GM19328 (cell line): ENCODE results near the gene NBL1.
"Not testable (repeated sequence)": the region's sequence is repeated elsewhere in the genome, so short reads cannot be mapped to it uniquely, and the experiment has no call there.

Experiments
- ATAC-seq: cut with Tn5 transposase; IDR thresholded peaks from one replicate; pipeline ENCODE4 v1.9.1; 2021; ENCODE audit warnings: mild to moderate bottlenecking, moderate library complexity; ENCODE audit not compliant: unreplicated experiment

The NBL1 gene

GRCh38 chr1:19621274-19621950 is 22.7 kb upstream of the NBL1 start:
- ATAC-seq: no peak

GRCh38 chr1:19622204-19622603 is 21.9 kb upstream of the NBL1 start:
- ATAC-seq: no peak

GRCh38 chr1:19623523-19623922 is 20.6 kb upstream of the NBL1 start:
- no peak for ATAC-seq

GRCh38 chr1:19625291-19625937 is 18.7 kb upstream of the NBL1 start:
- ATAC-seq: no peak

GRCh38 chr1:19628879-19629278 is 15.2 kb upstream of the NBL1 start:
- ATAC-seq: no peak

- ATAC-seq: no peak
Observed at GRCh38 chr1:19629357-19629756, 14.8 kb upstream of the NBL1 start.

- ATAC-seq: not testable (repeated sequence)
Observed at GRCh38 chr1:19630192-19630591, 13.9 kb upstream of the NBL1 start.

- ATAC-seq: no peak
Observed at GRCh38 chr1:19630720-19631395, 13.3 kb upstream of the NBL1 start.

- no peak for ATAC-seq
Observed at GRCh38 chr1:19632211-19632610, 11.9 kb upstream of the NBL1 start.

GRCh38 chr1:19633106-19633505 is 11.0 kb upstream of the NBL1 start:
- ATAC-seq: no peak

GRCh38 chr1:19635064-19635463 is 9.0 kb upstream of the NBL1 start:
- not testable (repeated sequence) for ATAC-seq

- no peak for ATAC-seq
Observed at GRCh38 chr1:19635646-19636045, 8.5 kb upstream of the NBL1 start.

- ATAC-seq: no peak
Observed at GRCh38 chr1:19636065-19636464, 8.0 kb upstream of the NBL1 start.

GRCh38 chr1:19636749-19637148 is 7.4 kb upstream of the NBL1 start:
- not testable (repeated sequence) for ATAC-seq

GRCh38 chr1:19637606-19638005 is 6.5 kb upstream of the NBL1 start:
- ATAC-seq: no peak

GRCh38 chr1:19639228-19639627 is 4.9 kb upstream of the NBL1 start:
- not testable (repeated sequence) for ATAC-seq

GRCh38 chr1:19639999-19640362 is 4.1 kb upstream of the NBL1 start:
- ATAC-seq: no peak

- no peak for ATAC-seq
Observed at GRCh38 chr1:19640363-19641316, 3.5 kb upstream of the NBL1 start.

GRCh38 chr1:19643121-19643520 is 990 bp upstream of the NBL1 start:
- ATAC-seq: no peak

GRCh38 chr1:19644395-19644680 is 227 bp downstream of the NBL1 start:
- no peak for ATAC-seq

- ATAC-seq: no peak
Observed at GRCh38 chr1:19644681-19645410, 735 bp downstream of the NBL1 start.
